Tibial nerve (tissue), 4 donors: ENCODE data around the gene FBLN7. TPM values are rescaled to one million over a fixed set of nuclear protein-coding genes. Genes with fewer than 3 reads are reported as not detected.

Source experiments
- DNase-seq, 2 donors: peaks; one replicate each; pipeline ENCODE4 v3.0.0-alpha.2; 2019; ENCODE audit warnings: low spot score in 2 of 2
- H3K27ac ChIP-seq, 4 donors: fragments of 200-600 bp; sonication (generic) in 3 of 4; one replicate each; pipeline ENCODE4 v1.5.1; 2017 to 2019; ENCODE audit warnings: mild to moderate bottlenecking in 1 of 4
- H3K27me3 ChIP-seq, 2 donors: fragments of 200-600 bp; sonication (generic) in 1 of 2; one replicate each; pipeline versions ENCODE4 v1.5.1 to v1.6.0; 2017 to 2019
- H3K36me3 ChIP-seq, 3 donors: fragments of 200-600 bp; sonication (generic); one replicate each; pipeline ENCODE4 v1.5.1; 2018 to 2019
- H3K4me1 ChIP-seq, 4 donors: fragments of 200-600 bp; sonication (generic) in 3 of 4; one replicate each; pipeline ENCODE4 v1.5.1; 2017 to 2019
- H3K4me3 ChIP-seq, 4 donors: fragments of 200-600 bp; sonication (generic) in 3 of 4; one replicate each; pipeline ENCODE4 v1.5.1; 2017 to 2019; ENCODE audit warnings: mild to moderate bottlenecking in 1 of 4, moderate library complexity in 1 of 4
- H3K9me3 ChIP-seq, 4 donors: fragments of 200-600 bp; sonication (generic) in 3 of 4; one replicate each; pipeline ENCODE4 v1.5.1; 2017 to 2019
- CTCF ChIP-seq, 5 experiments: fragments of 200-600 bp in 3 of 5; fragments of 450-650 bp in 2 of 5; sonication (generic) in 3 of 5; IDR thresholded peaks; one replicate each; pipeline ENCODE4 v1.5.1; 2016 to 2019; ENCODE audit warnings: antibody characterized with exemption in 5 of 5, mild to moderate bottlenecking in 3 of 5, moderate library complexity in 2 of 5
- EP300 ChIP-seq, 2 donors: sonication (generic); formaldehyde crosslinking; IDR thresholded peaks; one replicate each; pipeline ENCODE4 v1.6.1; 2017; ENCODE audit warnings: antibody characterized with exemption in 2 of 2, mild to moderate bottlenecking in 1 of 2
- POLR2A ChIP-seq, 2 donors: fragments of 450-650 bp; IDR thresholded peaks; one replicate each; pipeline ENCODE4 v1.6.1; 2017; ENCODE audit warnings: antibody characterized with exemption in 2 of 2, mild to moderate bottlenecking in 2 of 2, moderate library complexity in 2 of 2
- WGBS, 2 donors: methylation state at CpG; one replicate each; pipeline ENCODE4 v1.1.5; 2018; 5-methylcytosine and 5-hydroxymethylcytosine counted together
- total RNA-seq, 4 donors: library from RNA; depleted of rRNA; stranded (reverse); fragments of >200 nt; gene quantifications; one replicate each; pipeline ENCODE4 v1.1.0, GENCODE V29; 2016

Gene FBLN7
- total RNA-seq, 4 donors from 2014 or later, result 0.60 to 3.9 (median 2.6) TPM

- DNase-seq, result no peak
- TF ChIP-seq EP300 (IDR thresholded peaks at IDR 0.05) (no peak), POLR2A (IDR thresholded peaks at IDR 0.05) (no peak), CTCF (IDR thresholded peaks at IDR 0.05) (no peak)
- Histone ChIP-seq H3K4me3 (no peak overlapping the region), H3K27ac (no peak overlapping the region), H3K4me1 (no peaks in the 10 kb centered on the region), H3K27me3 (no peaks in the 10 kb centered on the region), H3K9me3 (no peaks in the 10 kb centered on the region), H3K36me3 (no peaks in the 10 kb centered on the region)
- WGBS, 2 donors, result 79 to 85% methylated on average over 9 of the region's 9 CpGs
Measured at GRCh38 chr2:112161431-112162145, 23.4 kb downstream of the FBLN7 start.

- H3K9me3 ChIP-seq, result no peaks in the 10 kb centered on the region
- WGBS, 2 donors, result 93 to 99% methylated on average over 6 of the region's 6 CpGs
- H3K36me3 ChIP-seq, result no peaks in the 10 kb centered on the region
- no peaks in the 10 kb centered on the region for H3K4me1 ChIP-seq
- H3K27ac ChIP-seq, result no peak overlapping the region
- H3K4me3 ChIP-seq, result no peak overlapping the region
- no peaks in the 10 kb centered on the region for H3K27me3 ChIP-seq
- DNase-seq, result no peak
- no peak for TF ChIP-seq EP300 (IDR thresholded peaks at IDR 0.05)
- TF ChIP-seq CTCF (IDR thresholded peaks at IDR 0.05), result no peak
- TF ChIP-seq POLR2A (IDR thresholded peaks at IDR 0.05), result no peak
Measured at GRCh38 chr2:112162341-112162740, 24.2 kb downstream of the FBLN7 start.

- no peak overlapping the region for H3K27ac ChIP-seq
- TF ChIP-seq POLR2A (IDR thresholded peaks at IDR 0.05), result no peak
- TF ChIP-seq CTCF (IDR thresholded peaks at IDR 0.05), result no peak
- no peak for TF ChIP-seq EP300 (IDR thresholded peaks at IDR 0.05)
- no peaks in the 10 kb centered on the region for H3K9me3 ChIP-seq
- H3K27me3 ChIP-seq, result no peaks in the 10 kb centered on the region
- no peak for DNase-seq
- no peak overlapping the region for H3K4me3 ChIP-seq
- no peaks in the 10 kb centered on the region for H3K4me1 ChIP-seq
- 92 to 94% methylated on average over 10 to 11 of the region's 11 CpGs for WGBS, 2 donors
- no peaks in the 10 kb centered on the region for H3K36me3 ChIP-seq
Measured at GRCh38 chr2:112162956-112163355, 24.8 kb downstream of the FBLN7 start.

GRCh38 chr2:112163541-112163981 is 25.4 kb downstream of the FBLN7 start:
- 59 to 65% methylated on average over 9 of the region's 9 CpGs for WGBS, 2 donors
- H3K4me3 ChIP-seq, result no peak overlapping the region
- H3K4me1 ChIP-seq, result no peaks in the 10 kb centered on the region
- no peaks in the 10 kb centered on the region for H3K9me3 ChIP-seq
- H3K27ac ChIP-seq, result no peak overlapping the region
- H3K27me3 ChIP-seq, result no peaks in the 10 kb centered on the region
- no peaks in the 10 kb centered on the region for H3K36me3 ChIP-seq
- no peak for TF ChIP-seq EP300 (IDR thresholded peaks at IDR 0.05)
- no peak for TF ChIP-seq POLR2A (IDR thresholded peaks at IDR 0.05)
- TF ChIP-seq CTCF (IDR thresholded peaks at IDR 0.05), result no peak
- no peak for DNase-seq

GRCh38 chr2:112164876-112165275 is 26.7 kb downstream of the FBLN7 start:
- DNase-seq, result no peak
- Histone ChIP-seq H3K4me3 (no peak overlapping the region), H3K27me3 (no peaks in the 10 kb centered on the region), H3K9me3 (no peaks in the 10 kb centered on the region), H3K4me1 (no peaks in the 10 kb centered on the region), H3K36me3 (no peaks in the 10 kb centered on the region), H3K27ac (no peak overlapping the region)
- TF ChIP-seq EP300 (IDR thresholded peaks at IDR 0.05) (no peak), POLR2A (IDR thresholded peaks at IDR 0.05) (no peak), CTCF (IDR thresholded peaks at IDR 0.05) (no peak)
- 87 to 92% methylated on average over 11 of the region's 11 CpGs for WGBS, 2 donors
